ENCODE data around the gene RGS9.
"Not testable (repeated sequence)": the region's sequence is repeated elsewhere in the genome, so short reads cannot be mapped to it uniquely, and the experiment has no call there.

Gene RGS9

GRCh38 chr17:65158041-65158440 is 20.9 kb downstream of the RGS9 start:
- DNase-seq: no peak

- DNase-seq: no peak
These were observed 21.5 kb downstream of the RGS9 start for GRCh38 chr17:65158622-65159021.

DNA sequence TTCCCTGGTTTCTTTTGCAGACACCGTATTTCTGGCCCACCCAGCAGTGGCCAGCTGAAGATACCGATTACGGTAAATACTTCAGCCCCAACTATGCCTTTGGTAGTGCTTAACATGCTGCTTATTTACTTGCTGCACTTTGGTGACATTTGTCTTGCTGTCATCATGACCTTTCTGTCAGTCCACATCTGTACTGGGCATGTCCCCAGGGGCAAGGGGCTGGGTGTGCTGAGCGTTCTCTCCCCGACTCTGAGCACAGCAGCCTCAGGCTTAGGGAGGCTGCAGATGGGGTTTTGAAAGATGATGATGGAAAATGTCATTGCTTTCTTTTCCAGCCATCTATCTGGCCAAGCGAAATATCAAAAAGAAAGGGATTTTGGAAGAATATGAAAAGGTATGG is 23.3 kb downstream of the RGS9 start:
- no peak for DNase-seq

- no peak for DNase-seq
These were observed 26.9 kb downstream of the RGS9 start for GRCh38 chr17:65163990-65164495.

GRCh38 chr17:65166787-65167186 is 29.6 kb downstream of the RGS9 start:
- DNase-seq: no peak

DNA sequence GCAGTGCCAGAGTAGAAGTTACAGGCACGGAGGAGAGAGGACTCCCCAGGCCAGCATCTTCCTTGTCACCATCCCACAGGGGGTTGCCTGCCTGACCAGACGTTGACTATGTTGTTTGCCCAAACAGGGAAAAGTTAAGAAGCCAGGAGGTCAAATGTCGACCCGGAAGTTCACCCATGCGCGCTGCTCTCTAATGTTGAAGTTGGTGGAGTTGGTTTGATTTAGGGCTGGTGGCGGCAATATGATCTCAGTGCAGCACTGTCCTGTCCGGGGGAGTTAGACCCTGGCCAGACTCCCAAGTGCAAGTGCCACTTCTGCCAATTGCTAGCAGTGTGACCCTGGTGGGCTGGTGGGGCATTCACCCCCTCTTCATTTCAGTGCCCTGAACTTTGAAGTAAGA is 30.4 kb downstream of the RGS9 start:
- DNase-seq: no peak

- DNase-seq: no peak
These were observed 32.5 kb downstream of the RGS9 start for GRCh38 chr17:65169691-65170090.

DNA sequence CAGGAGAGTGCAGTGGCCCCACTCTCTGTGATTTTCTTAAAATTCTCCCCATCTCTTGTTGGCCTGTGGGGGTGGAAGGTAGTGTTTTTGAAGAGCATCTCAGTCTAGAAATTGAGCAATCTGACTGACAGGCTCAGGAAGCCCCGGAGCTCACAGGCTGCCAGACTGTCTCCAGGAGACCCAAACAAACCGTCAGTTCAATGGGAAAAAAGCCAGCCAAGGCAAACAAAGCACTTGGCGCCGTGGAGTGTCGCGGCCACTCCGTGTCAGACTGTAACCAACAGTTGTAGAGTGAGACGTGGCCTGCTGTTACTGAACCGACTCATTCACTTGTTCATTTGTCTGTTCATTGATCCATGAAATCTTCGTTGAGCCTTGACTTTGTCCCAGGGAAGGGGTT is 33.7 kb downstream of the RGS9 start:
- DNase-seq: peak; percentile 59

DNA sequence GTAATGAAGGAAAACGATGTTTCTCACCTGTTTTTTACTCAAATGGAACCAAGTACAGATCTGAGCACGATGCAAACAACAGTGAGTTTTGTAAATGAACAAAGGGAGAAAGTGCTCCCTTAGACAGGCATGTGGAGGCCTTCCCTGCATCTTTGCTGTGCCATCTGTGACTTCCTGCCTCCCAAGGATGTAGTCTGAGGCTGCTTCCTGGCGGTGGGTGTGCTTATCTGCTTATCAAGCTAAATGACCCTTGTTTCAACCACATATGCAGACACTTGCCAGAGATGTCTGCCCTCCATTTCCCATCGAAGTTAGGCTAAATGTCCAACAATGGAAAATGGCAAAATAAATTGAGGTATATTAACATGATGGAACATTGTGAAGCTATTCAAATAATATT is 34.6 kb downstream of the RGS9 start:
- no peak for DNase-seq

GRCh38 chr17:65172496-65173136 is 35.4 kb downstream of the RGS9 start:
- no peak for DNase-seq

DNA sequence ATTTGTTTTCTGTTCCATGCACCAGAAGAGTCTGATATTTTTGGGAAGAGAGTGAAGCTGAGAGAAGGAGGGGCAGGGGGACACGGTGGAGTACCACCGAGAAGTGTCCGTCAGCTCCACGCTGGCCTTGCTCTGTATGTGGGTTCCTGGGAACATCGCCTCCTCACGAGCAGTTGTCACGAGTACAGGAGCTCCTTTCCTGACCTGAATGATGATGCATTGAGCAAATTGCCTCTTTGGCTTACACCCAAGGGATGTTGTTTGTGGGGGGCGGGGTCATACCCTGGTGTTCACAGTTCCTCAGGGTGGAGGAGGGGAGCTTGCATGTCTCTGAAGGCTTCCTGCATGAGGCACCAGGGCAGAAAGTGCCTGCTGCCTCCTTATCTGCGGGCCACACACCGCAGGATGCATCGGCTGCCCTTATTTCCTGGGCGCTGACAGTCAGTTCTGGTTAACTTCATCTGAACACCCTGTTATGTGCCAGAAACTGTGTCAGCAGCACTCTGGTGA is 36.2 kb downstream of the RGS9 start:
- DNase-seq: peak; percentile 16

DNA sequence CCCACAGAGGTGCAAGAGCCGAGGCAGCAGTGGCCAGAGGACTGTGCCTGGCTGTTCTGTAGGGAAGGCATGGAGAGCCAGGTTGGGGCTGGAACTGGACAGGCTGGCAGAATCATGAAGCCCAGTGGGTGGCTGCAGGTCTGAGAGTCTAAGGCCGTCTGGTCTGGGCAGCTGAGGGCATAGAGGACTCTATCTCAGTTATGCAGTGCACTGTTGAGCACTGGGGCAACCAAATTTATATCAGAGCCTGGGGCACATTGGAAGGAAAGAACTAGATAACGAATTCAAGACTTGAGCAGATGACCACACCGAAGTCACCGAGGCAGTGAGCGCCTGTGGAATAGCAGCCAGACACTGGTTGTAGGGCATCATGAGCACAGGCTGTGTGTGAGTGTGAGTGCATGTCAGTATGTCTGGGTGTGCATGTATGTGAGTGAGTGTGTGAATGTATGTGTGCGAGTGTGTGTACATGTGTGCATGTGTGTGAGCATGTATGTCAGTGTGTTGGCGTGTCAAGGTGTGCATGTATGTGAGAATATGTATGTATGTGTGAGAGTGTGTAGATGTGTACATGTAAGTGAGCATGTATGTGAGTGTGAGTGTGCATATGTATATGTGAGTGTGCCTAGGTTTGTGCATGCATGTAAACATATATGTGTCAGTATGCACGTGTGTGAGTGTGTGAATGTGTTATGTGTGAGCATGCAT is 37.0 kb downstream of the RGS9 start:
- no peak for DNase-seq

DNA sequence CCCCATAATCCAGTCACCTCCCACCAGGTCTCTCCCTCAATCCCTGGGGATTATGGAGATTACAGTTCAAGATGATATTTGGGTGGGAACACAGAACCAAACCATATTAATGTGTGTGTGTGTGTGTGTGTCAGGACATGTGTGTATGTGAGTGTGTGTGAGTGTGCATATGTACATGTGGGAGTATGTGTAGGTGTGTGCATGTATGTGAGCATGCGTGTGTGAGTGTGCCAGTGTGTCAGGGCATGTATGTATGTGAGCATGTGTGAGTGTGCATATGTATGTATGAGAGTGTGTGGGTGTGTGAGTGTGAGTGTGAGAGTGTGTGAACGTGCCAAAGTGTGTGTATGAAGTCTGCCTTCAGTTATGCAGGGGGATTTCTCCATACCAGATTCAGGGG is 37.8 kb downstream of the RGS9 start:
- DNase-seq: no peak

DNA sequence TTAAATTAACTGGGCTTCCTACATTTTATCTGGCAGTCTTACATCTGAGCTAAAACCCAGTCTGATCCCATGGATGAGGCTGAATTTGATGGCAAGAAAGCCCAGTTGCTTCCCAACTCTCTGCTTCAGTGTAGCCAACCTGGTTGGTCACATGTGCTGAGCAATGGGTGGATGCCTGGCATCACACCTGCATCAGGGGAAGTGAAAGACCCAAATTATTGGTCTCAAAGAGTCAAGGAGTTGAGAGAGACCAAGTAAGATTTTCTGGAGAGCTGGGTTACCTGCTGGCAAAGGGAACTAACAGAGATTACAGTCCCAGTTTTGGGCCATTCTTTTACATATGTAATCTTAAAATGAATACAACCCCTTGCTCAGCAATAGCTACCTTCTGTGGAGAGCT is 38.8 kb downstream of the RGS9 start:
- no peak for DNase-seq

GRCh38 chr17:65176646-65177409 is 39.7 kb downstream of the RGS9 start:
- DNase-seq: no peak

- DNase-seq: peak; percentile 56
These were observed 40.7 kb downstream of the RGS9 start for GRCh38 chr17:65177901-65178300.

DNA sequence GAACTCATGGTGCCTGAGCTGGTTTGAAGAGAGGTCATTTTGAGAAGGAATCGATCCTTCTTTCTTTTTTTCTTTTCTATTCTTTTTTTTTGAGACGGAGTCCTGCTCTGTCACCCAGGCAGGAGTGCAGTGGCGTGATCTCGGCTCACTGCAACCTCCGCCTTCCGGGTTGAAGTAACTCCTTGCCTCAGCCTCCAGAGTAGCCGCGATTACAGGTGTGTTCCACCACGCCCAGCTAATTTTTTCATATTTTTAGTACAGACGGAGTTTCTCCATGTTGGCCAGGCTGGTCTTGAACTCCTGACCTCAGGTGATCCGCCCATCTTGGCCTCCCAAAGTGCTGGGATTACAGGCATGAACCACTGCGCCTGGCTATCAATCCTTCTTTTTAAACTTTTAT is 43.1 kb downstream of the RGS9 start:
- not testable (repeated sequence) for DNase-seq

GRCh38 chr17:65180752-65181236 is 43.6 kb downstream of the RGS9 start:
- not testable (repeated sequence) for DNase-seq

DNA sequence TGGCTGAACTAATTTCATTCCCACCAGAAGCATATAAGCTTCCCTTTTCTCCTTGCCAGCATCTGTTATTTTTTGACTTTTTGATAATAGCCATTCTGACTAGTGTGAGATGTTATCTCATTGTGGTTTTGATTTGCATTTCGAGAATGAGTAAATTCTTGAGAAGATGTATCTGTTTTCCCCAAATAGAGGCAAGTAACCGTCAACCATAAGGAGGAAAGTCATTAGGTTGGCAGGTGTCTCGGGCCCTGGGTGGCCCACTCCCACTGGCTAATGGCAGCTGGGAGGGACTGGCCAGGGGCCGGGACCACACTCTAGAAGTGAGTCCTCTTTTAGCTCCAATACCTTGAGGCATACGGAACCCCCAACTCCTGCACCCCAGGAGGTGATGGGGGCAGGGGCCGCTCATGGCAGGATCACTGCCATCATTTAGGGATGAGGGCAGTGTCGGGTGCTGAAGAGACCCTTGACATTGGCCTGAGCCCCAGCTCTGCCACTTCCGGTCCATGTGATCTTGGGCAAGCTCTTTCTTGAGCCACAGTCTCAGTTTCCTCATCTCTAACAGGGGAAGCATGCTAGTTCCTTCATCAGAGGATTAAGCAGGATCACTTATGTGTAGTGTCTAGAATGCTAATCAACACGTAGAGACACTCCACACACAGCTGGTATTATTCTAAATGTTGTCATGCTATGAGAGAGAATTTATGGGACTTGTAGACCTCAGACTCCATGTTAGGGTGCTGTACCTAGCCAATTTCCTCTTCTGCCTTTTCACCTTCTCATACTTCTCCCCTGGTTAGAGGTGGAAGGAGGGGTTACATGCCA is 44.3 kb downstream of the RGS9 start:
- DNase-seq: no peak

DNA sequence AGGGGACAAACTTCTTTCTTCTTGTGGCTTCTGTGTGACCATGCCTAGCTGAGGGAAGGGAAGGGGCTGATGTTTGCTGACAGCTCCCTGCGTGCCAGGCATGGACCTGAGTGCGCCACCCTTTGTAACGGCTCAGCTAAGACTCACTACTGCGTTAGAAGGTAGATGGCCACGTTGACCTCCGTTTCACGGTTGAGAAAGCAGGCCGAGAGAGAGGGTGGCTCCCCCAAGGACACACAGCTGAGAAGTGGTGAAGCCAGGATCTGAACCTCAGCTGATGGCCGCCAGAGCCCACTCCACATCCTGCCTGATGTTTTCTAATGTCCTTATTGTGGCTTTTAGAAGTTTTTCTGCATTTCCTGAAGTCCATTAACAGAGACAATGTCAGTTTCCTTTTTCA is 45.1 kb downstream of the RGS9 start:
- no peak for DNase-seq

DNA sequence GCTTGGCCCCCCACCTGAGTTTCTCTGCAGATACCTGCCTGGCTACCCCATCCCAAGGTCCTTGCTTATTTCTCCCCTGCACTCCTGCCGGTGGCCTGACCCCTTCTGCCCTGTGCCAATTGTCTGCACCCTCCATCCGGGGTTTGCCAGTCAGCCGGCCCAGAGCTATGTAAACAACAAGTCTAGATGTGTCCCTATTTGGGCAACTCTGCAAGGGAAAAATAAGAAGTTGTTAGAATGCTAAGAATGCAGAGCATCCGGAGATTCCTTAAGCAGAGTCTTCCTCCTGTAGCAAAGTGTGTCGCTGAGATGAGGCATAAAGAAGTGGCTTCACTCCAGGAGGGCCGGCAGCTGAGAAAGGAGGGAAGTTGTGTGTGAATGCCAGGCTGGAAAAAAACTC is 46.6 kb downstream of the RGS9 start:
- peak; percentile 84 for DNase-seq

DNA sequence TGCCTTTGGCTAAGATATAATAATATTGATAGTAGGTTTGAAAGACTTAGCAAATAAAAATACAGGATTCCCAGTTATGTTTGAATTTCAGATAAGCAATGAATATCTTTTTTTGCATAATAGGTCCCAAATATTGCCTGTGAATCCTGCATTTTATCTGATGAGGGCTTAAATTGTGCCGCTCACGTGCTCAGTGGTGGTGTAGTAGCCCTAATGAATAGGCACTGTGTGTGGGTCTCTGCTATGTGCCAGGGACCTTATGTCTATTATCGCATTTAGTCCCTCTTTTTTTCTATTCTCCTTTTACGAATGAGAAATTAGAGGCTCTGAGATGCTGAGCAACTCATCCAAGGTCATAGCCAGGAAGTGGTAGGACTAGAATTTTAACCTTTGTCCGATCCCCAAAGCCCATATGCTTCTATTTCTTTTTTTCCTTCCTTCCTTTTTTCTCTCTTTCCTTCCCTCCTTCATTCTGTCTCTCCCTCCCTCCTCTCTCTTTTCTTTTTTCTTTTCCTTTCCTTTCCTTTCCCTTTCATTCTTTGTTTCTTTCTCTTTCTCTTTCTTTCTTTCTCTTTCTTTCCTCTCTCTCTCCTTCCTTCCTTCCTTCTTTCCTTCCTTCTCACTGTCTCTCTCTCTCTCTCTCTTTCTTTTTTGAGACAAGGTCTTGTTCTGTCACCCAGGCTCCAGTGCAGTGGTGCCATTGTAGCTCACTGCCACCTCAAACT is 47.2 kb downstream of the RGS9 start:
- no peak for DNase-seq

Data from kidney glomerular epithelial cell (primary cell).